OCI-LY3 (cell line): ENCODE data around the gene PLCXD1.

Experiments used
- CTCF ChIP-seq: fragments of 200-600, 300-600 bp; sonication (generic); IDR thresholded peaks from 2 replicates; pipeline ENCODE4 v1.5.1; 2014; ENCODE audit warnings: antibody characterized with exemption, low read length, low read depth
- EZH2phosphoT487 ChIP-seq: fragments of 200-600 bp; shearing (Covaris generic); IDR thresholded peaks from 2 replicates; pipeline ENCODE4 v1.6.1; 2018; ENCODE audit warnings: antibody characterized with exemption, mixed run types, low read depth

- TF ChIP-seq CTCF (no peak), EZH2phosphoT487 (no peak)
These were observed 57.2 kb downstream of the PLCXD1 start for GRCh38 chrX:338281-338835.
